ENCODE results near the gene LMNA.

GRCh38 chr1:156100205-156100995 lies 14.1 kb upstream of the LMNA start:
- TF ChIP-seq ESRRA (CRISPR knock-in tag; IDR thresholded peaks at IDR 0.05; ENCODE audit: borderline replicate concordance): no peak
- TF ChIP-seq RELA (CRISPR knock-in tag; IDR thresholded peaks at IDR 0.05; ENCODE audit: borderline replicate concordance): no peak
- TF ChIP-seq, protein P1, sequence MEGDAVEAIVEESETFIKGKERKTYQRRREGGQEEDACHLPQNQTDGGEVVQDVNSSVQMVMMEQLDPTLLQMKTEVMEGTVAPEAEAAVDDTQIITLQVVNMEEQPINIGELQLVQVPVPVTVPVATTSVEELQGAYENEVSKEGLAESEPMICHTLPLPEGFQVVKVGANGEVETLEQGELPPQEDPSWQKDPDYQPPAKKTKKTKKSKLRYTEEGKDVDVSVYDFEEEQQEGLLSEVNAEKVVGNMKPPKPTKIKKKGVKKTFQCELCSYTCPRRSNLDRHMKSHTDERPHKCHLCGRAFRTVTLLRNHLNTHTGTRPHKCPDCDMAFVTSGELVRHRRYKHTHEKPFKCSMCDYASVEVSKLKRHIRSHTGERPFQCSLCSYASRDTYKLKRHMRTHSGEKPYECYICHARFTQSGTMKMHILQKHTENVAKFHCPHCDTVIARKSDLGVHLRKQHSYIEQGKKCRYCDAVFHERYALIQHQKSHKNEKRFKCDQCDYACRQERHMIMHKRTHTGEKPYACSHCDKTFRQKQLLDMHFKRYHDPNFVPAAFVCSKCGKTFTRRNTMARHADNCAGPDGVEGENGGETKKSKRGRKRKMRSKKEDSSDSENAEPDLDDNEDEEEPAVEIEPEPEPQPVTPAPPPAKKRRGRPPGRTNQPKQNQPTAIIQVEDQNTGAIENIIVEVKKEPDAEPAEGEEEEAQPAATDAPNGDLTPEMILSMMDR (IDR thresholded peaks at IDR 0.05): no peak
- TF ChIP-seq CREB1 (CRISPR knock-in tag; IDR thresholded peaks at IDR 0.05): no peak
- TF ChIP-seq OVOL2 (CRISPR knock-in tag; IDR thresholded peaks at IDR 0.05; ENCODE audit: borderline replicate concordance): no peak
- TF ChIP-seq, protein P2, sequence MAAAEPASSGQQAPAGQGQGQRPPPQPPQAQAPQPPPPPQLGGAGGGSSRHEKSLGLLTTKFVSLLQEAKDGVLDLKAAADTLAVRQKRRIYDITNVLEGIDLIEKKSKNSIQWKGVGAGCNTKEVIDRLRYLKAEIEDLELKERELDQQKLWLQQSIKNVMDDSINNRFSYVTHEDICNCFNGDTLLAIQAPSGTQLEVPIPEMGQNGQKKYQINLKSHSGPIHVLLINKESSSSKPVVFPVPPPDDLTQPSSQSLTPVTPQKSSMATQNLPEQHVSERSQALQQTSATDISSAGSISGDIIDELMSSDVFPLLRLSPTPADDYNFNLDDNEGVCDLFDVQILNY (CRISPR knock-in tag; IDR thresholded peaks at IDR 0.05): no peak
- no peak for TF ChIP-seq SMAD3 (CRISPR knock-in tag; IDR thresholded peaks at IDR 0.05; ENCODE audit: borderline replicate concordance)
- TF ChIP-seq ZNF232 (CRISPR knock-in tag; IDR thresholded peaks at IDR 0.05): no peak
- TF ChIP-seq ZNF138 (CRISPR knock-in tag; conservative IDR thresholded peaks at IDR 0.05): no peak
- TF ChIP-seq MAX (CRISPR knock-in tag; IDR thresholded peaks at IDR 0.05): no peak
- TF ChIP-seq, protein P3, sequence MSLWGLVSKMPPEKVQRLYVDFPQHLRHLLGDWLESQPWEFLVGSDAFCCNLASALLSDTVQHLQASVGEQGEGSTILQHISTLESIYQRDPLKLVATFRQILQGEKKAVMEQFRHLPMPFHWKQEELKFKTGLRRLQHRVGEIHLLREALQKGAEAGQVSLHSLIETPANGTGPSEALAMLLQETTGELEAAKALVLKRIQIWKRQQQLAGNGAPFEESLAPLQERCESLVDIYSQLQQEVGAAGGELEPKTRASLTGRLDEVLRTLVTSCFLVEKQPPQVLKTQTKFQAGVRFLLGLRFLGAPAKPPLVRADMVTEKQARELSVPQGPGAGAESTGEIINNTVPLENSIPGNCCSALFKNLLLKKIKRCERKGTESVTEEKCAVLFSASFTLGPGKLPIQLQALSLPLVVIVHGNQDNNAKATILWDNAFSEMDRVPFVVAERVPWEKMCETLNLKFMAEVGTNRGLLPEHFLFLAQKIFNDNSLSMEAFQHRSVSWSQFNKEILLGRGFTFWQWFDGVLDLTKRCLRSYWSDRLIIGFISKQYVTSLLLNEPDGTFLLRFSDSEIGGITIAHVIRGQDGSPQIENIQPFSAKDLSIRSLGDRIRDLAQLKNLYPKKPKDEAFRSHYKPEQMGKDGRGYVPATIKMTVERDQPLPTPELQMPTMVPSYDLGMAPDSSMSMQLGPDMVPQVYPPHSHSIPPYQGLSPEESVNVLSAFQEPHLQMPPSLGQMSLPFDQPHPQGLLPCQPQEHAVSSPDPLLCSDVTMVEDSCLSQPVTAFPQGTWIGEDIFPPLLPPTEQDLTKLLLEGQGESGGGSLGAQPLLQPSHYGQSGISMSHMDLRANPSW (CRISPR knock-in tag; conservative IDR thresholded peaks at IDR 0.05; ENCODE audit: low read depth): no peak
- TF ChIP-seq FOXK1 (CRISPR knock-in tag; IDR thresholded peaks at IDR 0.05): no peak
- TF ChIP-seq E2F1 (CRISPR knock-in tag; IDR thresholded peaks at IDR 0.05): no peak
- no peak for TF ChIP-seq SP1 (CRISPR knock-in tag; conservative IDR thresholded peaks at IDR 0.05)
